Gastrocnemius medialis (tissue), 4 donors: ENCODE results near the gene RPUSD1.

Source experiments
- CTCF ChIP-seq, 5 experiments: fragments of 450-650 bp in 3 of 5; fragments of 200-600 bp in 2 of 5; sonication (generic) in 2 of 5; IDR thresholded peaks in 4 of 5; conservative IDR thresholded peaks in 1 of 5; 1 replicate in 4 of 5; 2 replicates in 1 of 5; pipeline ENCODE4 v1.5.1; 2016 to 2019; ENCODE audit warnings: antibody characterized with exemption in 5 of 5, mild to moderate bottlenecking in 3 of 5, moderate library complexity in 3 of 5
- POLR2A ChIP-seq, 2 donors: fragments of 450-650 bp; IDR thresholded peaks; one replicate each; pipeline ENCODE4 v1.6.1; 2017; ENCODE audit warnings: antibody characterized with exemption in 2 of 2, mild to moderate bottlenecking in 2 of 2, moderate library complexity in 2 of 2

DNA sequence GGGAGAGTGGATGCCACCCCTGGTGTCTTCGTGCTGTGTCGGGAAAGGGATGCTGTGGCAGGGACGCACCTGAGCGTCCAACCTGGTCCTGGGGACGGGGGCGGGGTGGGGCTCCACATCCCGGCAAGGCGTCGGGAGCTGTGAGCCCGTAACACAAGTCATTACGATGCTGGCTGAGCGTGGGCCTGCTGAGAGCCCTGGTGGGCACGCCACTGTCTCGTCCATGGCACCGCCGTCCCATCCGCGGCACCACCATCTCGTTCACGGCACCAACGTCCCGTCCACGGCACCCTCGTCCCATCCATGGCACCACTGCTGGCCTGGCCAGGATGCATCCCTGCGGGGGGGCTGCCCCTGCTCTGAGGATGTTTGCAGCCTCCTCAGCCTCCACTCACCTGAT is 36.4 kb upstream of the RPUSD1 start:
- TF ChIP-seq CTCF (IDR thresholded peaks at IDR 0.05 in 4 of 5, conservative IDR thresholded peaks at IDR 0.05 in 1 of 5) (no peak), POLR2A (IDR thresholded peaks at IDR 0.05) (no peak)
